ENCODE measurements around the gene ILDR1. TPM values are rescaled to one million over a fixed set of nuclear protein-coding genes. Genes with fewer than 3 reads are reported as not detected.
"Not testable (repeated sequence)": the region's sequence is repeated elsewhere in the genome, so short reads cannot be mapped to it uniquely, and the experiment has no call there.

ILDR1 gene
- polyA plus RNA-seq, 2 donors = 1.9 to 2.6 TPM

DNA sequence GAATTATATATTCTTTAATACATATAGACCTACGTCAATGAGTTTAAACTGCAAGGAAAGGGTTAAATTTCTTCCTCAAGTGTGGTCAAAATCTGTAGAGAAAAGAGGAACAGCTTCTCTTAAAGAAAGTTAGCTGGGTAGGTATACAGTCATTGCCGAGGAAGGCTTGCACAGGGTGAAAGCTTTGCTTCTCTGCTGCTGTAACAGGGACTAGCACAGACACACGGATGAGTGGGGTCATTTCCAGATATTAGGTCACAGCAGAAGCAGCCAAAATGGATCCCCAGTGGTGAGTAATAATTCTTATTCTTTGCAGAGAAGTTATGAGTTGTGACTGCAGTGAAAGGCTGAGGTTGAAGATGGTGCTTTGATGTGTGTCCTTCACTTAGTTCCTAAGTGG, 33.2 kb upstream of the ILDR1 start, which contains the start of gene CD86:
Gene CD86, plus strand, starts transcription at position 148 of the 400 bp plus-strand sequence. Its CDS starts 128 bp downstream, at position 276.
- H3K27ac ChIP-seq (ENCODE audit: low read depth in 2 of 2, low read length in 1 of 2) = no peak within 1 kb of the TSS

DNA sequence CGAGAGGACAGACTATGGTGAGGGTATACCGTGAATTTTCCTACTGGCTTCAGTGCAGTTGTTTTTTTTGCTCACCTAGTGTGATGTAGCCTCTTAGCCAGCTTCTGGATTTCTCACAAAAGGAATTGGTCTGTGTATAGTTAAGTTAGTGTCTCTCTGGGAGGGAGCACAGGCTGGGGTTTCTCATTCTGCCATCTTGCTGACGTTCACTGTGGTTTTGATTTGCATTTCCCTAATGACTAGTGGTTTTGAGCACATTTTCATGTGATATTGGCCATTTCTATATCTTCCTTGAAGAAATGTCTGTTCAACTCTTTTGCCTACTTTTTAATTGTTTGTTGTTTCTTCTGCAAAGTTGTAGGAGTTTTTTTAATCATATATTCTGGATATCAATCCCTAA, 30.9 kb upstream of the ILDR1 start:
- 79 to 82% methylated on average over 3 of the region's 3 CpGs for WGBS, 2 donors

More for the DNA sequence above, 33.2 kb upstream of the ILDR1 start, which contains the start of gene CD86:
- H3K4me3 ChIP-seq (ENCODE audit: low read depth in 1 of 2, low read length in 2 of 2) = no peak within 1 kb of the TSS
- H3K9me3 ChIP-seq (ENCODE audit: control insufficient read depth in 2 of 2, insufficient read depth in 1 of 2, low read depth in 1 of 2, low read length in 1 of 2) = no peaks in the 10 kb centered on the region
- H3K4me1 ChIP-seq (ENCODE audit: control insufficient read depth in 2 of 2, insufficient read depth in 2 of 2, low read length in 1 of 2) = no peaks in the 10 kb centered on the region
- 43 to 45% methylated on average over 3 of the region's 3 CpGs for WGBS, 2 donors
- H3K27me3 ChIP-seq (ENCODE audit: control insufficient read depth in 1 of 2, insufficient read depth in 2 of 2, low read length in 2 of 2) = peaks cover 0 to 2% of the 10 kb centered on the region in 2 donors
- no peaks in the 10 kb centered on the region for H3K36me3 ChIP-seq (ENCODE audit: control insufficient read depth in 2 of 2, insufficient read depth in 2 of 2, low read length in 1 of 2)

DNA sequence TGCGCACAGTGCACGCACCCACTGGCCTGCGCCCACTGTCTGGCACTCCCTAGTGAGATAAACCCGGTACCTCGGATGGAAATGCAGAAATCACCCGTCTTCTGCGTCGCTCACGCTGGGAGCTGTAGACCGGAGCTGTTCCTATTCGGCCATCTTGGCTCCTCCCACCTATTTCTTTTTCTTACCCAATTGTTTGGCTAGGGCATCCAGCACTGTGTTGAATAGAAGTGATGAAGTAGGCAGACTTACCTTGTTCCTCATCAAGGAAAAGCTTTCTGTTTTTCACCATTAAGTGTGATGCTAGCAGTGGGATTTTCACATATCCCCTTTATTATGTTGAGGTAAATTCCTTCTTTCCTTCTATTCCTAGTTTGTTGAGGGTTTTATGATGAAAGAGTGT, 25.7 kb upstream of the ILDR1 start:
- not testable (repeated sequence) for H3K36me3 ChIP-seq (ENCODE audit: control insufficient read depth in 2 of 2, insufficient read depth in 2 of 2, low read length in 1 of 2); H3K27ac ChIP-seq (ENCODE audit: low read depth in 2 of 2, low read length in 1 of 2); H3K9me3 ChIP-seq (ENCODE audit: control insufficient read depth in 2 of 2, insufficient read depth in 1 of 2, low read depth in 1 of 2, low read length in 1 of 2); H3K4me1 ChIP-seq (ENCODE audit: control insufficient read depth in 2 of 2, insufficient read depth in 2 of 2, low read length in 1 of 2); H3K4me3 ChIP-seq (ENCODE audit: low read depth in 1 of 2, low read length in 2 of 2); H3K27me3 ChIP-seq (ENCODE audit: control insufficient read depth in 1 of 2, insufficient read depth in 2 of 2, low read length in 2 of 2)
- 85 to 94% methylated on average over 7 to 11 of the region's 11 CpGs for WGBS, 2 donors

More for the DNA sequence above, 30.9 kb upstream of the ILDR1 start:
- H3K36me3 ChIP-seq (ENCODE audit: control insufficient read depth in 2 of 2, insufficient read depth in 2 of 2, low read length in 1 of 2) = no peaks in the 10 kb centered on the region
- no peak overlapping the region for H3K4me3 ChIP-seq (ENCODE audit: low read depth in 1 of 2, low read length in 2 of 2)
- H3K27me3 ChIP-seq (ENCODE audit: control insufficient read depth in 1 of 2, insufficient read depth in 2 of 2, low read length in 2 of 2) = peaks cover 0 to 2% of the 10 kb centered on the region in 2 donors
- no peaks in the 10 kb centered on the region for H3K9me3 ChIP-seq (ENCODE audit: control insufficient read depth in 2 of 2, insufficient read depth in 1 of 2, low read depth in 1 of 2, low read length in 1 of 2)
- no peak overlapping the region for H3K27ac ChIP-seq (ENCODE audit: low read depth in 2 of 2, low read length in 1 of 2)
- H3K4me1 ChIP-seq (ENCODE audit: control insufficient read depth in 2 of 2, insufficient read depth in 2 of 2, low read length in 1 of 2) = no peaks in the 10 kb centered on the region

DNA sequence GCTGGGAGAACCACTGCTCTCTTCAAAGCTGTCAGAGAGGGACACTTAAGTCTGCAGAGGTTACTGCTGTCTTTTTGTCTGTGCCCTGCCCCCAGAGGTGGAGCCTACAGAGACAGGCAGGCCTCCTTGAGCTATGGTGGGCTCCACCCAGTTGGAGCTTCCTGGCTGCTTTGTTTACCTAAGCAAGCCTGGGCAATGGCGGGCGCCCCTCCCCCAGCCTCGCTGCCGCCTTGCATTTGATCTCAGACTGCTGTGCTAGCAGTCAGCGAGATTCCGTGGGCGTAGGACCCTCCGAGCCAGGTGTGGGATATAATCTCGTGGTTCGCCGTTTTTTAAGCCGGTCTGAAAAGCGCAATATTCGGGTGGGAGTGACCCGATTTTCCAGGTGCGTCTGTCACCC, 25.2 kb upstream of the ILDR1 start:
- not testable (repeated sequence) for H3K9me3 ChIP-seq (ENCODE audit: control insufficient read depth in 2 of 2, insufficient read depth in 1 of 2, low read depth in 1 of 2, low read length in 1 of 2); H3K4me1 ChIP-seq (ENCODE audit: control insufficient read depth in 2 of 2, insufficient read depth in 2 of 2, low read length in 1 of 2); H3K27ac ChIP-seq (ENCODE audit: low read depth in 2 of 2, low read length in 1 of 2); H3K27me3 ChIP-seq (ENCODE audit: control insufficient read depth in 1 of 2, insufficient read depth in 2 of 2, low read length in 2 of 2); H3K4me3 ChIP-seq (ENCODE audit: low read depth in 1 of 2, low read length in 2 of 2); H3K36me3 ChIP-seq (ENCODE audit: control insufficient read depth in 2 of 2, insufficient read depth in 2 of 2, low read length in 1 of 2)
- WGBS, 2 donors = 84 to 92% methylated on average over 8 to 10 of the region's 16 CpGs

DNA sequence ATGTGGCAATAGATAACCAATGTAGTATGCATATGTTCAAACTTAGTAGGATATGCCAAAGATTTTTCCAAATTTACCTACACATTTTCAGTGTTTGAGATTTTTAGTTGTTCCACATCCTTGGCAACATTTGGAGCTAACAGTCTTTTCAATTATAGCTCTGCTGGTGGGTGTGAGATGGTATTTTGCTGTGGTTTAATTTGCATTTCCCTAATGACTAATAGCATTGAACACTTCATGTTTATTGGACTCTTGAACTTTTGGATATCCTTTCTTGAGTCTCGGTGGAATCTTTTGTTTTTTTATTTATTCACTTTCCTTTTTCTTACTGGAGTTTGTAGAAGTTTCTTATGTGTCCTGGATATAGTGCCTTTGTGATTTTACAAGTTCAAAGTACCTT, 11.0 kb upstream of the ILDR1 start:
- Histone ChIP-seq H3K27ac (ENCODE audit: low read depth in 2 of 2, low read length in 1 of 2) (no peak overlapping the region), H3K27me3 (ENCODE audit: control insufficient read depth in 1 of 2, insufficient read depth in 2 of 2, low read length in 2 of 2) (no peaks in the 10 kb centered on the region), H3K4me1 (ENCODE audit: control insufficient read depth in 2 of 2, insufficient read depth in 2 of 2, low read length in 1 of 2) (no peaks in the 10 kb centered on the region), H3K9me3 (ENCODE audit: control insufficient read depth in 2 of 2, insufficient read depth in 1 of 2, low read depth in 1 of 2, low read length in 1 of 2) (peaks cover 2 to 5% of the 10 kb centered on the region in 2 donors), H3K4me3 (ENCODE audit: low read depth in 1 of 2, low read length in 2 of 2) (no peak overlapping the region), H3K36me3 (ENCODE audit: control insufficient read depth in 2 of 2, insufficient read depth in 2 of 2, low read length in 1 of 2) (no peaks in the 10 kb centered on the region)
- WGBS, 2 donors = 47 to 49% methylated on average over 1 of the region's 1 CpG

DNA sequence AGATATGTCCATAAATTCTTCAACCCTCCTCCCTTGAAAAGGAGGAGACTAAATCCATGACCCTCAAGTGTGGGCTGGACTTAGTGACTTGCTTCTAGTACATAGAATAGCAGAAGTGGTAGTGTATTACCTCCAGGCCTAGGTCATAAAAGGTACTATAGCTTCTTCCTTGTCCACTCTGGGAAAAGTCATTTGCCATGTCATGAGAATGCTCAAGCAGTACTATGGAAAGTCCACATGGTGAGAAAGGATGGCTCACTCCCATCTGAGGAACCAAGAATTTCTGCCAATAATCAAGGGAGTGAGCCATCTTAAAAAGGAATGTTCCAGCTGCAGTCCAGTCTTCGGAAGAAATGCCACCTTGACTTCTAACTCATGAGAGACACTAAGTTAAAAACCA, 10.5 kb upstream of the ILDR1 start:
- H3K4me1 ChIP-seq (ENCODE audit: control insufficient read depth in 2 of 2, insufficient read depth in 2 of 2, low read length in 1 of 2) = no peaks in the 10 kb centered on the region
- WGBS, 2 donors = 94 to 96% methylated on average over 1 of the region's 1 CpG

DNA sequence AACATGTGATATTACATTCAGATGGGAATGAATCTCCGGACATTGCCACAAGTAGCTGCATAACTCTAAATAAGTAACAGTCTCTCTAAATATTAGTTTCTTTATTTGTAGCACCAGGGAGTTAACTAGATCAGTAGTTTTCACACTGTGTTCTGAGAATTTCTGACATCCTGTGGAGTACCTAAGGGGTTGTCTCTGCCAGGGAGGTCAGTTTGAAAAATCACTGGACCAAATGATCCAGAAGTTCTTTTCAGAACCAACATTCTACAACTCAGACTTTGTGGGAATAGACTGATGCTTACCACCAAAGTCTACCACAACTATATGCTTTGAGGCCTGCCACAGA, 9.0 kb upstream of the ILDR1 start:
- WGBS, 2 donors = 83 to 95% methylated on average over 1 of the region's 1 CpG

More for the DNA sequence above, 10.5 kb upstream of the ILDR1 start:
- Histone ChIP-seq H3K9me3 (ENCODE audit: control insufficient read depth in 2 of 2, insufficient read depth in 1 of 2, low read depth in 1 of 2, low read length in 1 of 2) (peaks cover 2 to 5% of the 10 kb centered on the region in 2 donors), H3K27ac (ENCODE audit: low read depth in 2 of 2, low read length in 1 of 2) (no peak overlapping the region), H3K36me3 (ENCODE audit: control insufficient read depth in 2 of 2, insufficient read depth in 2 of 2, low read length in 1 of 2) (no peaks in the 10 kb centered on the region), H3K4me3 (ENCODE audit: low read depth in 1 of 2, low read length in 2 of 2) (no peak overlapping the region), H3K27me3 (ENCODE audit: control insufficient read depth in 1 of 2, insufficient read depth in 2 of 2, low read length in 2 of 2) (no peaks in the 10 kb centered on the region)

DNA sequence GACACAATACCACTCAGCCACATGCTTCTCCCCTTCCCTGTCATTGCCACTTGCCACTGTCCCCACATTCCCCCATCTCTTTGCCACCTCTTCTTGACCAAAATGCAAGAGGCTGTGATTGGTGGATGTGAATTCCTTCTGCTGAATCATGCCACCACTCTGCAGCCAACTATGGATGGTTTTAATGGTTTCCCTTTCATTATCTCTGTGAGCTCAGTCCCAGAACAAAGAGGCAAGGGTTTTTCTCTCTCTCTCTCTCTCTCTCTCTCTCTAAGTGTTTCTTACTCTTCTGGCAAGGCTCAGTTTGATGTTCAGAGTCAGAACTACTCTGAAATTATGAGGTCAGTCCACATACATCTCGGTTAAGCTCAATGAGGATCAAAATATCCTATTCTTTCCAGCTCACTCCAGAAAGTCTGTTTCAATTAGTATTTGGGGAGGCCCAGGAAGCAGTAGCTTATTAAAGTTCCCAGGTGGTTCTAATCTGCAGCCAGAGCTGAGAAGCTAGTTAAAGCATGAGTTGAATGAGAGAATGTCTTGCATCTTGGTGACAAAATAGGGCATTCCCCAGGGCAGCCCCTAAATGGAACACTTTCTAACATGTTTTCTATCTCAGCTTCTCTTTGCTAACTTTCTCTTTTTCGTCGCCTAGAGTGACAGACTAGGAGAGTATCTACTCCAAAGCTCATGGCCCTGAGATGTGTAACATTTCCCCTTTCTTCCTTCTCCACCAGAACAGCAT, 8.5 kb upstream of the ILDR1 start:
- H3K27ac ChIP-seq (ENCODE audit: low read depth in 2 of 2, low read length in 1 of 2) = no peak overlapping the region
- H3K27me3 ChIP-seq (ENCODE audit: control insufficient read depth in 1 of 2, insufficient read depth in 2 of 2, low read length in 2 of 2) = no peaks in the 10 kb centered on the region
- H3K36me3 ChIP-seq (ENCODE audit: control insufficient read depth in 2 of 2, insufficient read depth in 2 of 2, low read length in 1 of 2) = no peaks in the 10 kb centered on the region
- H3K4me3 ChIP-seq (ENCODE audit: low read depth in 1 of 2, low read length in 2 of 2) = no peak overlapping the region
- no peaks in the 10 kb centered on the region for H3K4me1 ChIP-seq (ENCODE audit: control insufficient read depth in 2 of 2, insufficient read depth in 2 of 2, low read length in 1 of 2)
- no peaks in the 10 kb centered on the region for H3K9me3 ChIP-seq (ENCODE audit: control insufficient read depth in 2 of 2, insufficient read depth in 1 of 2, low read depth in 1 of 2, low read length in 1 of 2)
- 79 to 84% methylated on average over 3 of the region's 3 CpGs for WGBS, 2 donors

More for the DNA sequence above, 9.0 kb upstream of the ILDR1 start:
- Histone ChIP-seq H3K9me3 (ENCODE audit: control insufficient read depth in 2 of 2, insufficient read depth in 1 of 2, low read depth in 1 of 2, low read length in 1 of 2) (no peaks in the 10 kb centered on the region), H3K4me1 (ENCODE audit: control insufficient read depth in 2 of 2, insufficient read depth in 2 of 2, low read length in 1 of 2) (no peaks in the 10 kb centered on the region), H3K36me3 (ENCODE audit: control insufficient read depth in 2 of 2, insufficient read depth in 2 of 2, low read length in 1 of 2) (no peaks in the 10 kb centered on the region), H3K27ac (ENCODE audit: low read depth in 2 of 2, low read length in 1 of 2) (no peak overlapping the region), H3K27me3 (ENCODE audit: control insufficient read depth in 1 of 2, insufficient read depth in 2 of 2, low read length in 2 of 2) (no peaks in the 10 kb centered on the region), H3K4me3 (ENCODE audit: low read depth in 1 of 2, low read length in 2 of 2) (no peak overlapping the region)

DNA sequence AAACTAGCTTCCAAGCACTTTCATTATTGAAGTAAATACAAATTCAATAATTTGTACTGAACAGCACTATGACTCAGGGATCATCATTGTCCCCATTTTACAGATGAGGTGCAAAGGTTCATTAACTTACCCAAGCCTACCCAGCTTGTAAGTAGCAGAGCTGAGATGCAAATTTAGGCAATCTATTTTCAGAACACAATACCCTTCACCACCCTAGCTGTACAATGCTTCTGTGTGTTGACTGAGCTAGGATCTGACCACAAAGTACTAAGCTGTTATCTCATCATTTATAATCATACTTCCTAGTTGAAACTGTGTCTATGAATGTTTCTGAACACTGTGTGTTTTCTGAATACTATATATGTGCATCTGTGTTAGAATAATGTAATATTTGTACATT, 3.2 kb upstream of the ILDR1 start:
- Histone ChIP-seq H3K36me3 (ENCODE audit: control insufficient read depth in 2 of 2, insufficient read depth in 2 of 2, low read length in 1 of 2) (no peaks in the 10 kb centered on the region), H3K27me3 (ENCODE audit: control insufficient read depth in 1 of 2, insufficient read depth in 2 of 2, low read length in 2 of 2) (no peaks in the 10 kb centered on the region), H3K4me3 (ENCODE audit: low read depth in 1 of 2, low read length in 2 of 2) (no peak overlapping the region), H3K27ac (ENCODE audit: low read depth in 2 of 2, low read length in 1 of 2) (no peak overlapping the region), H3K4me1 (ENCODE audit: control insufficient read depth in 2 of 2, insufficient read depth in 2 of 2, low read length in 1 of 2) (peaks cover 0 to 3% of the 10 kb centered on the region in 2 donors), H3K9me3 (ENCODE audit: control insufficient read depth in 2 of 2, insufficient read depth in 1 of 2, low read depth in 1 of 2, low read length in 1 of 2) (no peaks in the 10 kb centered on the region)

DNA sequence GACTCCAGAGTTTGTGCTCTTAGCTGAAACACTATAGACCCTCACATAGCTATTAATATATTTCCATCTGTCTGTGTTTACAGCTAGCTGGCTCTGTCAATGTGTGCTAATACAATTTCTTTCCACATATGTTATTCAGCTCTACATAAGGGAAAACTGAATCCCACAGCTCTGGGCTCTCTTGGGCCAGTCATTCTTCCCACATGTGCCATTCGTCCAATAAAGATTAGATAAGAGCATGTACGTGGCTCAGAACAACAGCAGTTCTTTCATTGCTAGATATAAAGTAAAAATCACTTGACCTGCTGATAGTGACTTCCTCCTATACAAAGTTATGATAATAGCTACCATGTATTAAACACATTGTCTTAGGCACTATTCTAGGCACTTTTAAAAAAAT, 2.8 kb upstream of the ILDR1 start:
- H3K9me3 ChIP-seq (ENCODE audit: control insufficient read depth in 2 of 2, insufficient read depth in 1 of 2, low read depth in 1 of 2, low read length in 1 of 2) = no peaks in the 10 kb centered on the region
- 38 to 61% methylated on average over 2 of the region's 2 CpGs for WGBS, 2 donors

More for the DNA sequence above, 2.8 kb upstream of the ILDR1 start:
- Histone ChIP-seq H3K4me1 (ENCODE audit: control insufficient read depth in 2 of 2, insufficient read depth in 2 of 2, low read length in 1 of 2) (peaks cover 0 to 3% of the 10 kb centered on the region in 2 donors), H3K27me3 (ENCODE audit: control insufficient read depth in 1 of 2, insufficient read depth in 2 of 2, low read length in 2 of 2) (no peaks in the 10 kb centered on the region), H3K4me3 (ENCODE audit: low read depth in 1 of 2, low read length in 2 of 2) (no peak overlapping the region), H3K27ac (ENCODE audit: low read depth in 2 of 2, low read length in 1 of 2) (no peak overlapping the region), H3K36me3 (ENCODE audit: control insufficient read depth in 2 of 2, insufficient read depth in 2 of 2, low read length in 1 of 2) (no peaks in the 10 kb centered on the region)

Data from esophagus (tissue), 2 donors.